Panc1 (cell line): ENCODE results near the gene PSMA4. TPM values are rescaled to one million over a fixed set of nuclear protein-coding genes. Genes with fewer than 3 reads are reported as not detected.

Experiments
- ATAC-seq: fragments of 200-7000 bp; cut with Tn5 transposase; 2 replicates; pipeline ENCODE4 v1.9.1; 2020; ENCODE audit warnings: mild to moderate bottlenecking, moderate library complexity
- BruUV-seq: library from RNA; stranded (reverse); fragments of 400-500 nt; replicated peaks from 2 replicates; lab custom pipeline; 2021; lab: Mats Ljungman, UMichigan
- CTCF ChIA-PET: fragments of 300-600 bp; sonication (Branson Sonifier 250); formaldehyde crosslinking; loops from one replicate; lab custom pipeline; 2022; ENCODE audit warnings: antibody characterized with exemption; lab: Charles Lee
- POLR2A ChIA-PET: fragments of 300-600 bp; sonication (Branson Sonifier 250); formaldehyde crosslinking; loops from one replicate; lab custom pipeline; 2022; ENCODE audit warnings: antibody characterized with exemption; lab: Charles Lee
- DNase-seq: peaks from one replicate; pipeline ENCODE4 v3.0.0-alpha.2; 2010; ENCODE audit warnings: low read depth, low spot score
- H3K27ac ChIP-seq: 2 replicates; pipeline ENCODE4 v1.5.1; 2011; ENCODE audit warnings: mild to moderate bottlenecking, low read length, inconsistent platforms
- H3K27me3 ChIP-seq: fragments of 200-500 bp; sonication (Bioruptor generic); 2 replicates; pipeline ENCODE4 v1.6.0; 2014; ENCODE audit warnings: low read length, inconsistent platforms; ENCODE audit not compliant: control insufficient read depth, insufficient read depth
- H3K36me3 ChIP-seq: fragments of 200-500 bp; sonication (Bioruptor generic); 2 replicates; pipeline ENCODE4 v1.5.1; 2014; ENCODE audit warnings: inconsistent platforms, mild to moderate bottlenecking, low read length, moderate library complexity; ENCODE audit not compliant: control insufficient read depth, insufficient read depth
- H3K4me1 ChIP-seq: 2 replicates; pipeline ENCODE4 v1.5.1; 2011; ENCODE audit warnings: inconsistent platforms, mild to moderate bottlenecking, low read length, moderate library complexity; ENCODE audit not compliant: control insufficient read depth, insufficient read depth
- H3K4me3 ChIP-seq, 2 experiments: 2 replicates each; pipeline ENCODE4 v1.5.1; 2011 to 2012; ENCODE audit warnings: low read depth in 2 of 2, low read length in 2 of 2, mild to moderate bottlenecking in 2 of 2, inconsistent platforms in 1 of 2, moderate library complexity in 1 of 2
- H3K9me3 ChIP-seq: fragments of 200-500 bp; sonication (Bioruptor generic); 2 replicates; pipeline ENCODE4 v1.5.1; 2014; ENCODE audit warnings: low read depth, mild to moderate bottlenecking, inconsistent platforms, low read length, moderate library complexity; ENCODE audit not compliant: control insufficient read depth, insufficient read depth
- CTCF ChIP-seq: fragments of 450-650 bp; IDR thresholded peaks from 2 replicates; pipeline ENCODE4 v1.5.1; 2017; ENCODE audit warnings: mild to moderate bottlenecking
- POLR2AphosphoS5 ChIP-seq: IDR thresholded peaks from 2 replicates; pipeline ENCODE4 v1.6.1; 2012; ENCODE audit warnings: mild to moderate bottlenecking, low read depth, low read length, moderate library complexity
- REST ChIP-seq, 2 experiments: IDR thresholded peaks; 2 replicates each; pipeline ENCODE4 v1.6.1; 2011 to 2012; ENCODE audit warnings: low read depth in 2 of 2, control low read depth in 1 of 2, low read length in 1 of 2, mild to moderate bottlenecking in 1 of 2, moderate library complexity in 1 of 2; ENCODE audit not compliant: insufficient read depth in 1 of 2
- SIN3A ChIP-seq: IDR thresholded peaks from 2 replicates; pipeline ENCODE4 v1.6.1; 2012; ENCODE audit warnings: low read depth, mild to moderate bottlenecking, low read length, moderate library complexity, borderline replicate concordance; ENCODE audit not compliant: insufficient read depth
- TCF7L2 ChIP-seq: IDR thresholded peaks from 2 replicates; pipeline ENCODE4 v1.6.1; 2011; ENCODE audit warnings: mild to moderate bottlenecking, low read depth, low read length, inconsistent platforms
- in situ Hi-C: cut with HindIII; loops from 2 replicates; pipeline ENCODE4 v1.10.0; 2016; ENCODE audit warnings: low sequenced_read_pairs, low pct_unique_long_range_greater_than_20kb
- intact Hi-C: fragments of 100-400 bp; cut with micrococcal nuclease; formaldehyde crosslinking; loops from one replicate; pipeline ENCODE4 v1.10.0; 2022; ENCODE audit not compliant: unreplicated experiment
- total RNA-seq: library from RNA; stranded (reverse); gene quantifications from one replicate; pipeline ENCODE4 v1.2.1, GENCODE V29; 2021; ENCODE audit not compliant: unreplicated experiment

Gene PSMA4
- total RNA-seq, 1 experiment from 2014 or later: 303 TPM

DNA sequence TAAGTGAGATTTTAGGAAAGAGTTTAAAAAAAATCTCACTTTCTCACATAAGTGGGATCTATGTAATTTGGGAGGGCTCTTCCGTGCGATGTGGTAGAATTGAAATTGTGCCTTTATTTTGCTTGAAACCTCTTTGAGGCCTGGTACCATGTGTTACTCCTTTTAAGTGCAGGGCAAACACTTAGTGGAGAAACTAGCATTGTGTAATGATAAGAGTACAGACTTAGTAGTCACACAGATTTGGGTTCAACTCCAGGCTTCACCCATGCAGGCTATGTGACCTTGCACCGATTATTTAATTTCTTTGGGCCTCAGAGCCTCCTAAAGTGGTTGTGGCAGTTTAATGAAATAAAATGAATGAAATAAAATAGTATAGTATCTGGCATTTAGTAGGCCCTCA, 2.4 kb downstream of the PSMA4 start:
- no peak for ATAC-seq
- H3K27me3 ChIP-seq: no peaks in the 10 kb centered on the region
- BruUV-seq: no TSS peak
- no peak overlapping the region for H3K4me3 ChIP-seq
- ChIA-PET POLR2A (no interaction called here), CTCF (no interaction called here)
- peaks cover 21% of the 10 kb centered on the region for H3K4me1 ChIP-seq
- TF ChIP-seq TCF7L2: no peak
- no peak for TF ChIP-seq CTCF
- TF ChIP-seq POLR2AphosphoS5: no peak
- no peak for TF ChIP-seq SIN3A
- TF ChIP-seq REST (IDR thresholded peaks at IDR 0.05; ENCODE audit: insufficient read depth in 1 of 2, low read depth in 2 of 2, low read length in 1 of 2): no peak
- intact Hi-C loops (no loop called here), in situ Hi-C loops (no loop called here)
- no peaks in the 10 kb centered on the region for H3K9me3 ChIP-seq
- peaks cover 44% of the 10 kb centered on the region for H3K36me3 ChIP-seq
- H3K27ac ChIP-seq: no peak overlapping the region
- no peak for DNase-seq

DNA sequence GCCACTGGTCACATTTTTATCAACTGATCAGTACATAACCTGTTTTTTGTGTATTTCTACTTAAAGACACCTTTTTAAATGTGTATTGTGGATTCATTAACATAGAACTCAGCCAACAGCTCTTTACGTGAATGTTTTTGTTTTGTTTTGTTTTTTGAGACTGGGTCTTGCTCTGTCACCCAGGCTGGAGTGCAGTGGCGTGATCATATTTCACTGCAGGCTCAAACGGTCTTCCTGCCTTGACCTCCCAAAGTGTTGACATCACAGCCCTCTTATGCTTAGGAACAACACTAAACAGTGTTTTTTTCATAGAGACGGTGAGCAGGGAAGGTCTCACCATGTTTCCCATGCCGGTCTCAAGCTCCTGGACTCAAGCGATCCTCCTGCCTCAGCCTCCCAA, 9.9 kb downstream of the PSMA4 start:
- in situ Hi-C loops (no loop called here), intact Hi-C loops (no loop called here)
- CTCF ChIA-PET: no interaction called here
- DNase-seq (no peak), ATAC-seq (no peak)
- BruUV-seq: no TSS peak
- POLR2A ChIA-PET: interaction anchor here (1.1 to 1.5 kb wide), 2 partner anchors 9 to 15 kb away, joined by 3 read pairs; partner anchors contain the start of gene CHRNA5
- no peaks in the 10 kb centered on the region for H3K27me3 ChIP-seq
- no peak overlapping the region for H3K4me3 ChIP-seq
- no peak for TF ChIP-seq SIN3A
- TF ChIP-seq REST (IDR thresholded peaks at IDR 0.05; ENCODE audit: insufficient read depth in 1 of 2, low read depth in 2 of 2, low read length in 1 of 2): no peak
- TF ChIP-seq CTCF: no peak
- TF ChIP-seq TCF7L2: no peak
- no peak for TF ChIP-seq POLR2AphosphoS5
- peaks cover 34% of the 10 kb centered on the region for H3K36me3 ChIP-seq
- H3K9me3 ChIP-seq: no peaks in the 10 kb centered on the region
- H3K4me1 ChIP-seq: peaks cover 3% of the 10 kb centered on the region; the same call in 1 of the 2 replicates
- no peak overlapping the region for H3K27ac ChIP-seq
